Measurements from ENCODE around the gene RNF123.

Gene RNF123

GRCh38 chr3:49659756-49660155 lies 29.6 kb upstream of the RNF123 start:
- no peak overlapping the region for H3K27ac ChIP-seq
- TF ChIP-seq CTCF (IDR thresholded peaks at IDR 0.05), result no peak
- no peak for TF ChIP-seq ZFX (IDR thresholded peaks at IDR 0.05; ENCODE audit: borderline replicate concordance)

GRCh38 chr3:49661281-49661680 lies 28.1 kb upstream of the RNF123 start:
- no peak overlapping the region for H3K27ac ChIP-seq
- TF ChIP-seq CTCF (IDR thresholded peaks at IDR 0.05) (no peak), ZFX (IDR thresholded peaks at IDR 0.05; ENCODE audit: borderline replicate concordance) (no peak)

GRCh38 chr3:49662021-49662420 lies 27.3 kb upstream of the RNF123 start:
- TF ChIP-seq CTCF (IDR thresholded peaks at IDR 0.05) (no peak), ZFX (IDR thresholded peaks at IDR 0.05; ENCODE audit: borderline replicate concordance) (no peak)
- H3K27ac ChIP-seq, result no peak overlapping the region

GRCh38 chr3:49662720-49663413 lies 26.5 kb upstream of the RNF123 start:
- TF ChIP-seq CTCF (IDR thresholded peaks at IDR 0.05), result no peak
- no peak for TF ChIP-seq ZFX (IDR thresholded peaks at IDR 0.05; ENCODE audit: borderline replicate concordance)
- no peak overlapping the region for H3K27ac ChIP-seq

GRCh38 chr3:49663831-49664230 lies 25.5 kb upstream of the RNF123 start:
- TF ChIP-seq ZFX (IDR thresholded peaks at IDR 0.05; ENCODE audit: borderline replicate concordance) (no peak), CTCF (IDR thresholded peaks at IDR 0.05) (no peak)

GRCh38 chr3:49664300-49664699 lies 25.1 kb upstream of the RNF123 start:
- TF ChIP-seq CTCF (IDR thresholded peaks at IDR 0.05) (no peak), ZFX (IDR thresholded peaks at IDR 0.05; ENCODE audit: borderline replicate concordance) (no peak)
- H3K27ac ChIP-seq, result no peak overlapping the region

More at GRCh38 chr3:49663831-49664230, 25.5 kb upstream of the RNF123 start:
- H3K27ac ChIP-seq, result no peak overlapping the region

- TF ChIP-seq CTCF (IDR thresholded peaks at IDR 0.05) (no peak), ZFX (IDR thresholded peaks at IDR 0.05; ENCODE audit: borderline replicate concordance) (no peak)
- H3K27ac ChIP-seq, result peak overlapping the region; percentile 4; the same call in 1 of the 2 replicates
These were observed 23.4 kb upstream of the RNF123 start for GRCh38 chr3:49665822-49666519.

Data from 22Rv1 (cell line).